ENCODE data around the gene MSMP.

MSMP gene

GRCh38 chr9:35771534-35771933 is 17.5 kb upstream of the MSMP start:
- DNase-seq (ENCODE audit: low read depth, low spot score): no peak

- DNase-seq (ENCODE audit: low read depth, low spot score): no peak
Observed at GRCh38 chr9:35771075-35771433, 17.0 kb upstream of the MSMP start.

GRCh38 chr9:35769763-35770162 is 15.7 kb upstream of the MSMP start:
- DNase-seq (ENCODE audit: low read depth, low spot score): no peak

- no peak for DNase-seq (ENCODE audit: low read depth, low spot score)
Observed at GRCh38 chr9:35767458-35767857, 13.4 kb upstream of the MSMP start.

GRCh38 chr9:35766997-35767396 is 12.9 kb upstream of the MSMP start:
- DNase-seq (ENCODE audit: low read depth, low spot score): no peak

GRCh38 chr9:35763803-35764202 is 9.7 kb upstream of the MSMP start:
- no peak for DNase-seq (ENCODE audit: low read depth, low spot score)

GRCh38 chr9:35763181-35763580 is 9.1 kb upstream of the MSMP start:
- DNase-seq (ENCODE audit: low read depth, low spot score): no peak

- DNase-seq (ENCODE audit: low read depth, low spot score): no peak
Observed at GRCh38 chr9:35760651-35761050, 6.6 kb upstream of the MSMP start.

GRCh38 chr9:35759795-35760194 is 5.7 kb upstream of the MSMP start:
- no peak for DNase-seq (ENCODE audit: low read depth, low spot score)

GRCh38 chr9:35758475-35759050 is 4.5 kb upstream of the MSMP start:
- no peak for DNase-seq (ENCODE audit: low read depth, low spot score)

GRCh38 chr9:35757892-35758275 is 3.8 kb upstream of the MSMP start:
- no peak for DNase-seq (ENCODE audit: low read depth, low spot score)

- DNase-seq (ENCODE audit: low read depth, low spot score): no peak
Observed at GRCh38 chr9:35757226-35757891, 3.3 kb upstream of the MSMP start.

GRCh38 chr9:35756275-35757225 is 2.5 kb upstream of the MSMP start:
- DNase-seq (ENCODE audit: low read depth, low spot score): no peak

- no peak for DNase-seq (ENCODE audit: low read depth, low spot score)
Observed at GRCh38 chr9:35755071-35755470, 995 bp upstream of the MSMP start.

- no peak for DNase-seq (ENCODE audit: low read depth, low spot score)
Observed at GRCh38 chr9:35753466-35753865, 610 bp downstream of the MSMP start.

- DNase-seq (ENCODE audit: low read depth, low spot score): no peak
Observed at GRCh38 chr9:35750256-35750531, 3.9 kb downstream of the MSMP start.

GRCh38 chr9:35749515-35750255 is 4.4 kb downstream of the MSMP start:
- DNase-seq (ENCODE audit: low read depth, low spot score): no peak

GRCh38 chr9:35748858-35749514 is 5.1 kb downstream of the MSMP start, which contains the start of the genes GBA2 and RGP1:
TSS of gene GBA2 (minus strand) at chr9:35749228. CDS start at chr9:35748704, 524 bp downstream.
TSS of gene RGP1 (plus strand) at chr9:35749287. CDS start at chr9:35749756, 469 bp downstream.
- DNase-seq (ENCODE audit: low read depth, low spot score): no peak

- DNase-seq (ENCODE audit: low read depth, low spot score): no peak
Observed at GRCh38 chr9:35748242-35748857, 5.7 kb downstream of the MSMP start.

- DNase-seq (ENCODE audit: low read depth, low spot score): no peak
Observed at GRCh38 chr9:35746583-35746982, 7.5 kb downstream of the MSMP start.

GRCh38 chr9:35745569-35745968 is 8.5 kb downstream of the MSMP start:
- DNase-seq (ENCODE audit: low read depth, low spot score): no peak
